GM23338 (cell line): ENCODE measurements around the gene APRT.

ENCODE experiments used
- CREB1 ChIP-seq: fragments of 250-450 bp; sonication (Bioruptor Pico); IDR thresholded peaks from 2 replicates; pipeline ENCODE4 v1.5.0; 2020; ENCODE audit warnings: low read depth, mild to moderate bottlenecking, moderate library complexity
- EZH2 ChIP-seq: fragments of 200-600 bp; sonication (generic); IDR thresholded peaks from one replicate; pipeline ENCODE4 v1.8.0; 2017; ENCODE audit warnings: antibody characterized with exemption, mild to moderate bottlenecking, low read depth; ENCODE audit not compliant: unreplicated experiment
- EZH2phosphoT487 ChIP-seq: fragments of 200-600 bp; sonication (generic); IDR thresholded peaks from one replicate; pipeline ENCODE4 v1.8.1; 2018; ENCODE audit warnings: antibody characterized with exemption; ENCODE audit not compliant: unreplicated experiment
- JUNB ChIP-seq: IDR thresholded peaks from one replicate; pipeline ENCODE4 v1.6.1; 2016; ENCODE audit warnings: antibody characterized with exemption; ENCODE audit not compliant: unreplicated experiment
- NANOG ChIP-seq: IDR thresholded peaks from 2 replicates; pipeline ENCODE4 v1.6.1; 2016; ENCODE audit warnings: antibody characterized with exemption, borderline replicate concordance
- POLR2AphosphoS5 ChIP-seq: IDR thresholded peaks from 2 replicates; pipeline ENCODE4 v1.6.1; 2016; ENCODE audit warnings: antibody characterized with exemption, low read depth
- ZNF331 ChIP-seq: fragments of 250-450 bp; sonication (Bioruptor Pico); IDR thresholded peaks from 2 replicates; pipeline ENCODE4 v1.5.0; 2020; ENCODE audit warnings: low read depth, mild to moderate bottlenecking, moderate library complexity
- TF ChIP-seq, protein P1 (sequence below), 2 experiments: fragments of 200-600 bp in 1 of 2; sonication (generic) in 1 of 2; conservative IDR thresholded peaks; 2 replicates each; pipeline versions ENCODE4 v1.5.1 to v1.6.1; 2016 to 2017; ENCODE audit warnings: antibody characterized with exemption in 2 of 2, low read depth in 2 of 2, mild to moderate bottlenecking in 2 of 2, moderate library complexity in 1 of 2
- TF ChIP-seq, protein P2 (sequence below): IDR thresholded peaks from one replicate; pipeline ENCODE4 v1.6.1; 2018; ENCODE audit warnings: antibody characterized with exemption; ENCODE audit not compliant: unreplicated experiment
- TF ChIP-seq, protein P3 (sequence below): IDR thresholded peaks from 2 replicates; pipeline ENCODE4 v1.6.1; 2016; ENCODE audit warnings: antibody characterized with exemption
- TF ChIP-seq, protein P4 (sequence below): fragments of 250-450 bp; sonication (Bioruptor Pico); IDR thresholded peaks from 2 replicates; pipeline ENCODE4 v1.5.0; 2020; ENCODE audit warnings: mild to moderate bottlenecking, moderate library complexity

DNA sequence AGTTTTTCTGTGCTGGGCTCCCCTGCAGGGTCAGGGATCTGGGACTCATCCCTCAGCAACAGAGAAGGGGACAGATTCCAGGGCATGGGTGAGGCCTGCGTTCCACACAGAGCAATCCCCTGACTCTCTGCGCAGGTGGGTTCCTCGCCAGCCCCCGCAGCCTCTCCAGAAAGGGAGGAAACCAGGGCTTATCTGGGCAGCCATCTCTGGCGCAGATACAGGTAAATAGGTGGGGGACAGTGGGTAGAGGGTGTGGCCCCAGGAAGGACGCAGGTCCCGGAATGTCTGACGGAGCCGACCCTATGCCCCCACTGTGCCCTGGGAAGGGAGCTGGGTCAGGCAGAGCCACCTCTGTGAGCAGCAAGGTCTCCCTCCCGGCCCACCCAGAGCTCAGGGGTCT is 49.9 kb downstream of the APRT start:
- TF ChIP-seq, protein P1, sequence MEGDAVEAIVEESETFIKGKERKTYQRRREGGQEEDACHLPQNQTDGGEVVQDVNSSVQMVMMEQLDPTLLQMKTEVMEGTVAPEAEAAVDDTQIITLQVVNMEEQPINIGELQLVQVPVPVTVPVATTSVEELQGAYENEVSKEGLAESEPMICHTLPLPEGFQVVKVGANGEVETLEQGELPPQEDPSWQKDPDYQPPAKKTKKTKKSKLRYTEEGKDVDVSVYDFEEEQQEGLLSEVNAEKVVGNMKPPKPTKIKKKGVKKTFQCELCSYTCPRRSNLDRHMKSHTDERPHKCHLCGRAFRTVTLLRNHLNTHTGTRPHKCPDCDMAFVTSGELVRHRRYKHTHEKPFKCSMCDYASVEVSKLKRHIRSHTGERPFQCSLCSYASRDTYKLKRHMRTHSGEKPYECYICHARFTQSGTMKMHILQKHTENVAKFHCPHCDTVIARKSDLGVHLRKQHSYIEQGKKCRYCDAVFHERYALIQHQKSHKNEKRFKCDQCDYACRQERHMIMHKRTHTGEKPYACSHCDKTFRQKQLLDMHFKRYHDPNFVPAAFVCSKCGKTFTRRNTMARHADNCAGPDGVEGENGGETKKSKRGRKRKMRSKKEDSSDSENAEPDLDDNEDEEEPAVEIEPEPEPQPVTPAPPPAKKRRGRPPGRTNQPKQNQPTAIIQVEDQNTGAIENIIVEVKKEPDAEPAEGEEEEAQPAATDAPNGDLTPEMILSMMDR (conservative IDR thresholded peaks at IDR 0.05; ENCODE audit: low read depth in 2 of 2) = no peak
- TF ChIP-seq CREB1 (CRISPR knock-in tag) = no peak
- no peak for TF ChIP-seq NANOG
- no peak for TF ChIP-seq POLR2AphosphoS5
- TF ChIP-seq EZH2phosphoT487 = no peak
- TF ChIP-seq EZH2 = no peak
- TF ChIP-seq ZNF331 (CRISPR knock-in tag) = no peak
- TF ChIP-seq, protein P2, sequence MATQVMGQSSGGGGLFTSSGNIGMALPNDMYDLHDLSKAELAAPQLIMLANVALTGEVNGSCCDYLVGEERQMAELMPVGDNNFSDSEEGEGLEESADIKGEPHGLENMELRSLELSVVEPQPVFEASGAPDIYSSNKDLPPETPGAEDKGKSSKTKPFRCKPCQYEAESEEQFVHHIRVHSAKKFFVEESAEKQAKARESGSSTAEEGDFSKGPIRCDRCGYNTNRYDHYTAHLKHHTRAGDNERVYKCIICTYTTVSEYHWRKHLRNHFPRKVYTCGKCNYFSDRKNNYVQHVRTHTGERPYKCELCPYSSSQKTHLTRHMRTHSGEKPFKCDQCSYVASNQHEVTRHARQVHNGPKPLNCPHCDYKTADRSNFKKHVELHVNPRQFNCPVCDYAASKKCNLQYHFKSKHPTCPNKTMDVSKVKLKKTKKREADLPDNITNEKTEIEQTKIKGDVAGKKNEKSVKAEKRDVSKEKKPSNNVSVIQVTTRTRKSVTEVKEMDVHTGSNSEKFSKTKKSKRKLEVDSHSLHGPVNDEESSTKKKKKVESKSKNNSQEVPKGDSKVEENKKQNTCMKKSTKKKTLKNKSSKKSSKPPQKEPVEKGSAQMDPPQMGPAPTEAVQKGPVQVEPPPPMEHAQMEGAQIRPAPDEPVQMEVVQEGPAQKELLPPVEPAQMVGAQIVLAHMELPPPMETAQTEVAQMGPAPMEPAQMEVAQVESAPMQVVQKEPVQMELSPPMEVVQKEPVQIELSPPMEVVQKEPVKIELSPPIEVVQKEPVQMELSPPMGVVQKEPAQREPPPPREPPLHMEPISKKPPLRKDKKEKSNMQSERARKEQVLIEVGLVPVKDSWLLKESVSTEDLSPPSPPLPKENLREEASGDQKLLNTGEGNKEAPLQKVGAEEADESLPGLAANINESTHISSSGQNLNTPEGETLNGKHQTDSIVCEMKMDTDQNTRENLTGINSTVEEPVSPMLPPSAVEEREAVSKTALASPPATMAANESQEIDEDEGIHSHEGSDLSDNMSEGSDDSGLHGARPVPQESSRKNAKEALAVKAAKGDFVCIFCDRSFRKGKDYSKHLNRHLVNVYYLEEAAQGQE = no peak
- no peak for TF ChIP-seq JUNB
- TF ChIP-seq, protein P3, sequence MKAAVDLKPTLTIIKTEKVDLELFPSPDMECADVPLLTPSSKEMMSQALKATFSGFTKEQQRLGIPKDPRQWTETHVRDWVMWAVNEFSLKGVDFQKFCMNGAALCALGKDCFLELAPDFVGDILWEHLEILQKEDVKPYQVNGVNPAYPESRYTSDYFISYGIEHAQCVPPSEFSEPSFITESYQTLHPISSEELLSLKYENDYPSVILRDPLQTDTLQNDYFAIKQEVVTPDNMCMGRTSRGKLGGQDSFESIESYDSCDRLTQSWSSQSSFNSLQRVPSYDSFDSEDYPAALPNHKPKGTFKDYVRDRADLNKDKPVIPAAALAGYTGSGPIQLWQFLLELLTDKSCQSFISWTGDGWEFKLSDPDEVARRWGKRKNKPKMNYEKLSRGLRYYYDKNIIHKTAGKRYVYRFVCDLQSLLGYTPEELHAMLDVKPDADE = no peak
- TF ChIP-seq, protein P4, sequence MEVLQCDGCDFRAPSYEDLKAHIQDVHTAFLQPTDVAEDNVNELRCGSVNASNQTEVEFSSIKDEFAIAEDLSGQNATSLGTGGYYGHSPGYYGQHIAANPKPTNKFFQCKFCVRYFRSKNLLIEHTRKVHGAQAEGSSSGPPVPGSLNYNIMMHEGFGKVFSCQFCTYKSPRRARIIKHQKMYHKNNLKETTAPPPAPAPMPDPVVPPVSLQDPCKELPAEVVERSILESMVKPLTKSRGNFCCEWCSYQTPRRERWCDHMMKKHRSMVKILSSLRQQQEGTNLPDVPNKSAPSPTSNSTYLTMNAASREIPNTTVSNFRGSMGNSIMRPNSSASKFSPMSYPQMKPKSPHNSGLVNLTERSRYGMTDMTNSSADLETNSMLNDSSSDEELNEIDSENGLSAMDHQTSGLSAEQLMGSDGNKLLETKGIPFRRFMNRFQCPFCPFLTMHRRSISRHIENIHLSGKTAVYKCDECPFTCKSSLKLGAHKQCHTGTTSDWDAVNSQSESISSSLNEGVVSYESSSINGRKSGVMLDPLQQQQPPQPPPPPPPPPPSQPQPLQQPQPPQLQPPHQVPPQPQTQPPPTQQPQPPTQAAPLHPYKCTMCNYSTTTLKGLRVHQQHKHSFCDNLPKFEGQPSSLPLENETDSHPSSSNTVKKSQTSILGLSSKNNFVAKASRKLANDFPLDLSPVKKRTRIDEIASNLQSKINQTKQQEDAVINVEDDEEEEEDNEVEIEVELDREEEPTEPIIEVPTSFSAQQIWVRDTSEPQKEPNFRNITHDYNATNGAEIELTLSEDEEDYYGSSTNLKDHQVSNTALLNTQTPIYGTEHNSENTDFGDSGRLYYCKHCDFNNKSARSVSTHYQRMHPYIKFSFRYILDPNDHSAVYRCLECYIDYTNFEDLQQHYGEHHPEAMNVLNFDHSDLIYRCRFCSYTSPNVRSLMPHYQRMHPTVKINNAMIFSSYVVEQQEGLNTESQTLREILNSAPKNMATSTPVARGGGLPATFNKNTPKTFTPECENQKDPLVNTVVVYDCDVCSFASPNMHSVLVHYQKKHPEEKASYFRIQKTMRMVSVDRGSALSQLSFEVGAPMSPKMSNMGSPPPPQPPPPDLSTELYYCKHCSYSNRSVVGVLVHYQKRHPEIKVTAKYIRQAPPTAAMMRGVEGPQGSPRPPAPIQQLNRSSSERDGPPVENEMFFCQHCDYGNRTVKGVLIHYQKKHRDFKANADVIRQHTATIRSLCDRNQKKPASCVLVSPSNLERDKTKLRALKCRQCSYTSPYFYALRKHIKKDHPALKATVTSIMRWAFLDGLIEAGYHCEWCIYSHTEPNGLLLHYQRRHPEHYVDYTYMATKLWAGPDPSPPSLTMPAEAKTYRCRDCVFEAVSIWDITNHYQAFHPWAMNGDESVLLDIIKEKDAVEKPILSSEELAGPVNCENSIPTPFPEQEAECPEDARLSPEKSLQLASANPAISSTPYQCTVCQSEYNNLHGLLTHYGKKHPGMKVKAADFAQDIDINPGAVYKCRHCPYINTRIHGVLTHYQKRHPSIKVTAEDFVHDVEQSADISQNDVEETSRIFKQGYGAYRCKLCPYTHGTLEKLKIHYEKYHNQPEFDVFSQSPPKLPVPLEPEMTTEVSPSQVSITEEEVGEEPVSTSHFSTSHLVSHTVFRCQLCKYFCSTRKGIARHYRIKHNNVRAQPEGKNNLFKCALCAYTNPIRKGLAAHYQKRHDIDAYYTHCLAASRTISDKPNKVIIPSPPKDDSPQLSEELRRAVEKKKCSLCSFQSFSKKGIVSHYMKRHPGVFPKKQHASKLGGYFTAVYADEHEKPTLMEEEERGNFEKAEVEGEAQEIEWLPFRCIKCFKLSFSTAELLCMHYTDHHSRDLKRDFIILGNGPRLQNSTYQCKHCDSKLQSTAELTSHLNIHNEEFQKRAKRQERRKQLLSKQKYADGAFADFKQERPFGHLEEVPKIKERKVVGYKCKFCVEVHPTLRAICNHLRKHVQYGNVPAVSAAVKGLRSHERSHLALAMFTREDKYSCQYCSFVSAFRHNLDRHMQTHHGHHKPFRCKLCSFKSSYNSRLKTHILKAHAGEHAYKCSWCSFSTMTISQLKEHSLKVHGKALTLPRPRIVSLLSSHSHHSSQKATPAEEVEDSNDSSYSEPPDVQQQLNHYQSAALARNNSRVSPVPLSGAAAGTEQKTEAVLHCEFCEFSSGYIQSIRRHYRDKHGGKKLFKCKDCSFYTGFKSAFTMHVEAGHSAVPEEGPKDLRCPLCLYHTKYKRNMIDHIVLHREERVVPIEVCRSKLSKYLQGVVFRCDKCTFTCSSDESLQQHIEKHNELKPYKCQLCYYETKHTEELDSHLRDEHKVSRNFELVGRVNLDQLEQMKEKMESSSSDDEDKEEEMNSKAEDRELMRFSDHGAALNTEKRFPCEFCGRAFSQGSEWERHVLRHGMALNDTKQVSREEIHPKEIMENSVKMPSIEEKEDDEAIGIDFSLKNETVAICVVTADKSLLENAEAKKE (CRISPR knock-in tag) = no peak
